ENCODE measurements around the gene TMCO1. TPM values are rescaled to one million over a fixed set of nuclear protein-coding genes. Genes with fewer than 3 reads are reported as not detected.
"Not testable (repeated sequence)": the region's sequence is repeated elsewhere in the genome, so short reads cannot be mapped to it uniquely, and the experiment has no call there.

Gene TMCO1
- total and polyA plus RNA-seq, 12 donors, result 33.4 to 280 (median 120) TPM

DNA sequence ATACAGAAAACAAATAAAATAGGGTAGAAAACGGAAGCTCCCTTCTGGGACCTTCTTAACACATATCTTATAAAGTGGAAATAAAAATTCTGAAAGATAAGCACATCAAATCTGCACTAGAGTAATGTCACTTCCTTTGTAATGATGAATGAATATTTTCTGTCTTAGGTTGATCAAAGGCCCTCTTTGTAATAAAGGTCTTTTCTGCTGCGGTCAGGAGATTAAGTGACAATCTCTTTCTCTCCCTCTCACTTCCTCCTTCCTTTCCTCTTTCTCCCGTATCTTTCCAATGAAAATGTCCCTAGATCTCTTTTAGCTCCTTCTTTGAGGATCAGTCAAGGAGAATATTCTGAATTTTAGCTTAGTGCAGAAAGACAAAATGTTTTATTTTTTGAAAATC lies 33.8 kb downstream of the TMCO1 start:
- TF ChIP-seq POLR2A (IDR thresholded peaks at IDR 0.05), result no peak
- TF ChIP-seq, protein P1, sequence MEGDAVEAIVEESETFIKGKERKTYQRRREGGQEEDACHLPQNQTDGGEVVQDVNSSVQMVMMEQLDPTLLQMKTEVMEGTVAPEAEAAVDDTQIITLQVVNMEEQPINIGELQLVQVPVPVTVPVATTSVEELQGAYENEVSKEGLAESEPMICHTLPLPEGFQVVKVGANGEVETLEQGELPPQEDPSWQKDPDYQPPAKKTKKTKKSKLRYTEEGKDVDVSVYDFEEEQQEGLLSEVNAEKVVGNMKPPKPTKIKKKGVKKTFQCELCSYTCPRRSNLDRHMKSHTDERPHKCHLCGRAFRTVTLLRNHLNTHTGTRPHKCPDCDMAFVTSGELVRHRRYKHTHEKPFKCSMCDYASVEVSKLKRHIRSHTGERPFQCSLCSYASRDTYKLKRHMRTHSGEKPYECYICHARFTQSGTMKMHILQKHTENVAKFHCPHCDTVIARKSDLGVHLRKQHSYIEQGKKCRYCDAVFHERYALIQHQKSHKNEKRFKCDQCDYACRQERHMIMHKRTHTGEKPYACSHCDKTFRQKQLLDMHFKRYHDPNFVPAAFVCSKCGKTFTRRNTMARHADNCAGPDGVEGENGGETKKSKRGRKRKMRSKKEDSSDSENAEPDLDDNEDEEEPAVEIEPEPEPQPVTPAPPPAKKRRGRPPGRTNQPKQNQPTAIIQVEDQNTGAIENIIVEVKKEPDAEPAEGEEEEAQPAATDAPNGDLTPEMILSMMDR (IDR thresholded peaks at IDR 0.05), result no peak
- Histone ChIP-seq H3K4me3 (no peak overlapping the region), H3K27me3 (no peaks in the 10 kb centered on the region), H3K4me1 (replicated peaks in 1 of 2) (no peaks in the 10 kb centered on the region), H3K27ac (no peak overlapping the region), H3K36me3 (replicated peaks in 1 of 2) (peaks cover 0 to 13% of the 10 kb centered on the region in 2 donors), H3K9me3 (replicated peaks in 1 of 3) (no peaks in the 10 kb centered on the region)
- 77 to 89% (median 83%) methylated on average over 3 of the region's 3 CpGs for WGBS, 4 donors
- DNase-seq, result no peak
- intact Hi-C loops (cut with DNase I), result no loop called here

DNA sequence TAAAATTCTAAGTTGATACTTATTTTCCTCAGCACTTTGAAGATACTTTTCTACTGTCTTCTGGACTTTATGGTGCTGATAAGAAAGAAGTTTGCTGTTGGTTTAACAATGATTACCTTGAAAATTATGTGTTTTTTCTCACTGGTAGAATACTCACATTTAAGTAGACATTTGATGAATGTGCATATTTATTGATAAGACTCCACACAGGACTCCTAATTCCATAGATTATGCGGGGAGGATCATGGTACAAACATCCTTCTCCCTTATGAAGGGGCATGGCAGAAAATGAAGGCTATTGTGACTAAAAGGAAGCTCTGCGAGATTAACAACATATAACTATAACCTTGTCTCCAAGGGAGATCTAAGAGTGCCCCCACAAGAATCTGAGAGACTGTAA lies 41.8 kb downstream of the TMCO1 start:
- TF ChIP-seq POLR2A (IDR thresholded peaks at IDR 0.05), result no peak
- TF ChIP-seq, protein P1 (IDR thresholded peaks at IDR 0.05), result no peak
- no peaks in the 10 kb centered on the region for H3K27me3 ChIP-seq
- no peak for DNase-seq
- 93 to 100% (median 98%) methylated on average over 2 of the region's 2 CpGs for WGBS, 4 donors
- peaks cover 0 to 31% of the 10 kb centered on the region in 2 donors for H3K36me3 ChIP-seq (replicated peaks in 1 of 2)
- H3K4me1 ChIP-seq (replicated peaks in 1 of 2), result no peaks in the 10 kb centered on the region
- H3K9me3 ChIP-seq (replicated peaks in 1 of 3), result no peaks in the 10 kb centered on the region
- intact Hi-C loops (cut with DNase I), result no loop called here
- H3K27ac ChIP-seq, result no peak overlapping the region
- no peak overlapping the region for H3K4me3 ChIP-seq

DNA sequence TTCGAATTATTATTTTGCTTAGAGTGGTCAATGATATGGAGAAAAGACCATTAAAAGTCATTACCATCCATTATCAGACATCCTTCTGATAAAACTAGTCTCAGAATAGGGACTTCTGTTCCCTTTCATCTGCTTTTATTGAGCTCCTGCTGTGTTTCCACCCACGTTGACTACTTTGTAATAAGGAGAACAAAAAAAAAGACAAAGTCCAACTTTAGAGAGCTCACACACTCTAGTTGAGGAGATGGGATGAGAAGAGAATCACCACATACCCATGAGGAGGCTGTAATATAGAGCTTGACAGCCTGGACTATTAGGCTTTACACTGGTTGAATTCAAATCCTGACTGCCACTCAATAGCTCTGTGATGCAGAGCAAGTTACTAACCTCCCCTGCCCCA lies 42.5 kb downstream of the TMCO1 start:
- no peak overlapping the region for H3K27ac ChIP-seq
- no peak overlapping the region for H3K4me3 ChIP-seq
- H3K9me3 ChIP-seq (replicated peaks in 1 of 3), result no peaks in the 10 kb centered on the region
- H3K27me3 ChIP-seq, result no peaks in the 10 kb centered on the region
- TF ChIP-seq, protein P1 (IDR thresholded peaks at IDR 0.05), result no peak
- no peak for TF ChIP-seq POLR2A (IDR thresholded peaks at IDR 0.05)
- H3K36me3 ChIP-seq (replicated peaks in 1 of 2), result peaks cover 0 to 25% of the 10 kb centered on the region in 2 donors
- no peak for DNase-seq
- WGBS, 4 donors, result 87 to 95% (median 90%) methylated on average over 2 of the region's 2 CpGs
- no peaks in the 10 kb centered on the region for H3K4me1 ChIP-seq (replicated peaks in 1 of 2)
- intact Hi-C loops (cut with DNase I), result no loop called here

DNA sequence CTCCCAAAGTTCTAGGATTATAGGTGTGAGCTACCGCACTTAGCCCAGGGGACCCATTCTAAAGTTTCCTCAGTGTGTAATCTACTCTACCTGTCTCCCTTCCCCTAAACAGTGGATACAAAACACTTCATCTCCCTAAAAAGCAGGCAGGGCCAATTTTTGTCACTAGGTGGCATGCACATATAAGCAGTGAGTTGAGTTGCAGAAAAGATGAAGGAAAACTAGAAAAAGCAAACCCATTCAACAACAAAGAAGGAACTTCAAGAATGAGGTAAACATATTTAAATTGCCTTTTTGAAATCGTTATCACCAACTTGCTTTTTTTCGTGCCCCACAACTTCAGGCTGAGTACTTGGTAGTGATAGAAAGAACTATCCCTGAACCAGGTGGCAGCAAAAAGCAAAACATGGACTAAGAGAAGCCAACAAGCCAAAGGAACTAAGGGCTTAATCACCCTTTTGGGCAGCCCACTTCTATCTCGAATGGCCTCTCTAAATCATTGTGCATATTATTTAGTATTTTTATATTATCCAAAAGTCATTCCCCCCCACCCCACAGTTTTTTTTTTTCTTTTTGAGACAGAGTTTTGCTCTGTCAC lies 50.7 kb downstream of the TMCO1 start:
- H3K4me3 ChIP-seq, result no peak overlapping the region
- peak; percentile 36 to 68 (median 51) for DNase-seq
- H3K36me3 ChIP-seq (replicated peaks in 1 of 2), result no peaks in the 10 kb centered on the region
- WGBS, 4 donors, result 11 to 21% (median 19%) methylated on average over 4 of the region's 4 CpGs
- intact Hi-C loops (cut with DNase I), result loop anchor here (2.0 to 10.0 kb wide), 3 partner anchors 113 to 199 kb away; no protein-coding TSS in a partner anchor
- TF ChIP-seq, protein P1 (IDR thresholded peaks at IDR 0.05), result peak; percentile 36 to 79 (median 64)
- no peak for TF ChIP-seq POLR2A (IDR thresholded peaks at IDR 0.05)
- H3K27ac ChIP-seq, result no peak overlapping the region
- no peaks in the 10 kb centered on the region for H3K4me1 ChIP-seq (replicated peaks in 1 of 2)
- no peaks in the 10 kb centered on the region for H3K9me3 ChIP-seq (replicated peaks in 1 of 3)
- no peaks in the 10 kb centered on the region for H3K27me3 ChIP-seq

DNA sequence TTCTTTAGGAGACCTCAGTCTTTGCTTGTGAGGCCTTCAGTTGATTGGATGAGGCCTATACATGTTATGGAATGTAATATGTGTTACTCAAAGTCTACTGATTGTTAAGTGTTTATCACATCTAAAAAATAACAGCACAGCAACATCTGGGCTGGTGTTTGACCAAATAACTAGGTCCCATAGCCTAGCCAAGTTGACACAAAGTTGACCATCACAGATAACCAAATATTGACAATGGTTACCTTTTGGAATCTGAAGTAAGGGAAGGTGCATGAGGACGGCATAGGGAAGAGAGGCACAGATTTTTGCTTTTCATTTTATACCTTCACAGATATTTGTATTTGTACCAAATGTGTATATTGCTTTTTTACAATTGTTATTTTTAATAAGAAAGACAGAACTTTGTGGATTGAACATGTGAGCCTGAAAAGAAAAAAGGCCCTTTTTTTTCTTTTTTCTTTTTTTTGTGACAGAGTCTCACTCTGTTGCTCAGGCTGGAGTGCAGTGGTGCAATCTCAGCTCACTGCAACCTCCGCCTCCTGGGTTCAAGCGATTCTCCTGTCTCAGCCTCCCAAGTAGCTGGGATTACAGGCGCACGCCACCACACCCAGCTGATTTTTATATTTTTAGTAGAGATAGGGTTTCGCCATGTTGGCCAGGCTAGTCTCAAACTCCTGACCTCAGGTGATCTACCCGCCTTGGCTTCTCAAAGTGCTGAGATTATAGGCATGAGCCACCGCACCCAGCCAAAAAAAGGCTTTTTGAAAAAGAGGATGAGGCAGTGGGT lies 52.2 kb downstream of the TMCO1 start:
- not testable (repeated sequence) for H3K9me3 ChIP-seq (replicated peaks in 1 of 3); H3K36me3 ChIP-seq (replicated peaks in 1 of 2); H3K27me3 ChIP-seq; H3K4me3 ChIP-seq; H3K27ac ChIP-seq; H3K4me1 ChIP-seq (replicated peaks in 1 of 2); DNase-seq
- intact Hi-C loops (cut with DNase I), result loop anchor here (2.0 to 10.0 kb wide), 3 partner anchors 112 to 201 kb away; no protein-coding TSS in a partner anchor
- WGBS, 4 donors, result 83 to 95% (median 89%) methylated on average over 8 of the region's 8 CpGs
